Activated naive CD4-positive, alpha-beta T cell treated with anti-CD3 and anti-CD28 coated beads, Interleukin-2, amount 50 U/mL, for 72 hours (primary cell): ENCODE results near the gene DOLPP1. TPM values are rescaled to one million over a fixed set of nuclear protein-coding genes. Genes with fewer than 3 reads are reported as not detected.

Source experiments
- ATAC-seq, 2 donors: fragments of 150-1000 bp; cut with Tn5 transposase; 2 replicates each; pipeline ENCODE4 v1.10.0; 2021; ENCODE audit warnings: mild to moderate bottlenecking in 2 of 2, moderate library complexity in 2 of 2
- DNase-seq, 2 donors: peaks; one replicate each; pipeline ENCODE4 v3.0.0; 2021 to 2022; ENCODE audit warnings: low spot score in 2 of 2
- H3K27ac Mint-ChIP-seq, 2 donors: one replicate each; pipeline ENCODE4 v1.8.0; 2022; ENCODE audit warnings: mild to moderate bottlenecking in 2 of 2, mixed read lengths in 2 of 2
- H3K36me3 Mint-ChIP-seq, 2 donors: one replicate each; pipeline ENCODE4 v1.8.0; 2022; ENCODE audit warnings: mixed read lengths in 2 of 2
- H3K9me3 Mint-ChIP-seq, 2 donors: one replicate each; pipeline ENCODE4 v1.8.0; 2022; ENCODE audit warnings: mixed read lengths in 2 of 2
- total RNA-seq, 2 donors: library from RNA; stranded (reverse); gene quantifications; one replicate each; pipeline ENCODE4 v1.2.3, GENCODE V29; 2022

The DOLPP1 gene
- total RNA-seq, 2 donors from 2014 or later: 11.6 to 36.1 TPM

- no peak for ATAC-seq
- DNase-seq: no peak
- peak overlapping the region; percentile 95 to 96 for H3K27ac Mint-ChIP-seq
- H3K36me3 Mint-ChIP-seq: peaks cover under 1 to 4% of the 10 kb centered on the region in 2 donors
- H3K9me3 Mint-ChIP-seq: no peaks in the 10 kb centered on the region
Observed at GRCh38 chr9:129138476-129139232, 57.7 kb downstream of the DOLPP1 start.

- Mint-ChIP-seq H3K9me3 (no peaks in the 10 kb centered on the region), H3K27ac (peak overlapping the region; percentile 95 to 96), H3K36me3 (peaks cover 4 to 6% of the 10 kb centered on the region in 2 donors)
- peak; percentile 53 to 65 for ATAC-seq
- peak; percentile 68 to 81 for DNase-seq
Observed at GRCh38 chr9:129139233-129139992, 58.5 kb downstream of the DOLPP1 start.

GRCh38 chr9:129139993-129140396 is 59.1 kb downstream of the DOLPP1 start:
- DNase-seq (peak; percentile 74 to 85), ATAC-seq (peak; percentile 91)
- Mint-ChIP-seq H3K9me3 (no peaks in the 10 kb centered on the region), H3K36me3 (peaks cover 4 to 6% of the 10 kb centered on the region in 2 donors), H3K27ac (peak overlapping the region; percentile 95 to 96)

Other genes with a start within 250 kb of the DOLPP1 start
- gene KYAT1, start 199.2 kb upstream of the DOLPP1 start, total RNA-seq: 10 to 100 TPM; 19.9 to 49.0 TPM
- 10 to 100 TPM; 16.3 to 20.9 TPM for gene LRRC8A, start 199.0 kb upstream of the DOLPP1 start, total RNA-seq
- under 1 TPM; 0.54 to 0.64 TPM for gene PHYHD1, start 160.1 kb upstream of the DOLPP1 start, total RNA-seq
- 1 to 10 TPM; 5.1 to 5.6 TPM for gene DOLK, start 133.5 kb upstream of the DOLPP1 start, total RNA-seq
- 100 to 1,000 TPM; 110 to 123 TPM for gene NUP188, start 133.4 kb upstream of the DOLPP1 start, total RNA-seq
- 10 to 100 TPM; 44.1 to 59.9 TPM for gene SH3GLB2, start 52.8 kb upstream of the DOLPP1 start, total RNA-seq
- 10 to 100 TPM; 30.4 to 79.3 TPM for gene MIGA2, start 44.5 kb upstream of the DOLPP1 start, total RNA-seq
- gene CRAT, start 29.7 kb downstream of the DOLPP1 start, total RNA-seq: 10 to 100 TPM; 14.7 to 35.6 TPM
- gene PTPA, start 30.3 kb downstream of the DOLPP1 start, total RNA-seq: 100 to 1,000 TPM in 1 of 2 donors, 10 to 100 TPM in 1; 93.1 to 109 TPM
- gene IER5L, start 97.2 kb downstream of the DOLPP1 start, total RNA-seq: 1 to 10 TPM; 3.6 to 5.7 TPM